SKM-1 treated with dmso at 0.1 percent for 144 hours (cell line): ENCODE measurements around the gene PCDHGA12.
A peak's percentile ranks its signal among the peaks of the same experiment; 100 is the strongest.
"Not testable (repeated sequence)": the region's sequence is repeated elsewhere in the genome, so short reads cannot be mapped to it uniquely, and the experiment has no call there.

Experiments
- DNase-seq: peaks from one replicate; lab custom pipeline; 2025; ENCODE audit not compliant: unreplicated experiment; lab: John Stamatoyannopoulos, UW

PCDHGA12 gene

GRCh38 chr5:141430332-141431113 lies at the start of gene PCDHGA12:
PCDHGA12 (plus strand) TSS chr5:141430507; CDS start chr5:141430760, 253 bp downstream.
- no peak for DNase-seq

- no peak for DNase-seq
These were observed 47.6 kb upstream of the PCDHGA12 start, which contains the start of gene PCDHGA7 for GRCh38 chr5:141382469-141383294. PCDHGA7 (plus strand) TSS chr5:141382742; CDS start chr5:141382900, 158 bp downstream.

GRCh38 chr5:141383345-141383744 lies 47.0 kb upstream of the PCDHGA12 start:
- DNase-seq, result no peak

GRCh38 chr5:141384471-141385267 lies 45.6 kb upstream of the PCDHGA12 start:
- no peak for DNase-seq

- not testable (repeated sequence) for DNase-seq
These were observed 42.6 kb upstream of the PCDHGA12 start, which contains the start of gene PCDHGB4 for GRCh38 chr5:141387557-141388311. PCDHGB4 (plus strand) TSS chr5:141387698; CDS start chr5:141387885, 187 bp downstream.

- no peak for DNase-seq
These were observed 41.6 kb upstream of the PCDHGA12 start for GRCh38 chr5:141388661-141389060.

- no peak for DNase-seq
These were observed 40.9 kb upstream of the PCDHGA12 start for GRCh38 chr5:141389153-141390042.

GRCh38 chr5:141392429-141393198 lies 37.7 kb upstream of the PCDHGA12 start, which contains the start of gene PCDHGA8:
PCDHGA8 (plus strand) TSS chr5:141392633; CDS start chr5:141392814, 181 bp downstream.
- no peak for DNase-seq

GRCh38 chr5:141393267-141393666 lies 37.0 kb upstream of the PCDHGA12 start:
- DNase-seq, result no peak

GRCh38 chr5:141394401-141395187 lies 35.7 kb upstream of the PCDHGA12 start:
- not testable (repeated sequence) for DNase-seq

GRCh38 chr5:141397756-141398551 lies 32.4 kb upstream of the PCDHGA12 start, which contains the start of gene PCDHGB5:
PCDHGB5 (plus strand) TSS chr5:141397947; CDS start chr5:141398128, 181 bp downstream.
- DNase-seq, result peak; percentile 14

- no peak for DNase-seq
These were observed 31.7 kb upstream of the PCDHGA12 start for GRCh38 chr5:141398608-141399007.

- no peak for DNase-seq
These were observed 30.6 kb upstream of the PCDHGA12 start for GRCh38 chr5:141399555-141400258.

GRCh38 chr5:141402553-141403243 lies 27.6 kb upstream of the PCDHGA12 start, which contains the start of gene PCDHGA9:
PCDHGA9 (plus strand) TSS chr5:141402778; CDS start chr5:141402953, 175 bp downstream.
- DNase-seq, result no peak

- DNase-seq, result no peak
These were observed 26.9 kb upstream of the PCDHGA12 start for GRCh38 chr5:141403387-141403786.
